Spleen (tissue), 7 donors: ENCODE measurements around the gene GTF2I.
"Not testable (repeated sequence)": the region's sequence is repeated elsewhere in the genome, so short reads cannot be mapped to it uniquely, and the experiment has no call there.

Source experiments
- POLR2A ChIP-seq, 3 donors: fragments of 450-650 bp; IDR thresholded peaks; one replicate each; pipeline ENCODE4 v1.5.1; 2017; ENCODE audit warnings: antibody characterized with exemption in 3 of 3, mild to moderate bottlenecking in 1 of 3
- TF ChIP-seq, protein P1 (sequence below), 11 experiments: fragments of 200-600 bp in 7 of 11; fragments of 450-650 bp in 4 of 11; sonication (generic) in 4 of 11; IDR thresholded peaks in 8 of 11; conservative IDR thresholded peaks in 3 of 11; 1 replicate in 7 of 11; 2 replicates in 4 of 11; pipeline versions ENCODE4 v1.4.0 to v1.8.0; 2016 to 2021; ENCODE audit warnings: antibody characterized with exemption in 11 of 11, inconsistent platforms in 4 of 11, mild to moderate bottlenecking in 1 of 11
- donor health status: DM: no; HTN: no; CAD: no; lungs with moderate emphysema.
- donor health status: DM: no; HTN: no; CAD: no.
- donor health status: DM: no; HTN: no; CAD: no.

DNA sequence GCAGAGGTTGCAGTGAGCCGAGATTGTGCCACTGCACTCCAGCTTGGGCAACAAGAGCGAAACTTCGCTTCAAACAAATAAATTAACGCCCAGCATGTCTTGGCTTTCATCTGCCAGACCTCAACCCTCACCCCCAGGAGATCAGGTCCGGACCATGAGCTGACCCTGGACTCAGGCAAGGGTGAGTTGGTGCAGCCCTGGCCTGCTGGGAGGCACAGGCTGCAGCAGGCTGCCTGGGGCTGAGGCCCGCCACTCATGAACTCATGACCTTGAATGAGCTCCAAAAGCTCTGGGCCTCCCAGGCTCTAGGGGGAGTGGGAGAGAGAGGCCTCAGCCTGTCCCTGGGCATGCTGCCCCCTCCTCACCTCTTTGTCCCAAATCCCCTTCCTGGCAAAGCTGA, 114.6 kb downstream of the GTF2I start:
- TF ChIP-seq, protein P1, sequence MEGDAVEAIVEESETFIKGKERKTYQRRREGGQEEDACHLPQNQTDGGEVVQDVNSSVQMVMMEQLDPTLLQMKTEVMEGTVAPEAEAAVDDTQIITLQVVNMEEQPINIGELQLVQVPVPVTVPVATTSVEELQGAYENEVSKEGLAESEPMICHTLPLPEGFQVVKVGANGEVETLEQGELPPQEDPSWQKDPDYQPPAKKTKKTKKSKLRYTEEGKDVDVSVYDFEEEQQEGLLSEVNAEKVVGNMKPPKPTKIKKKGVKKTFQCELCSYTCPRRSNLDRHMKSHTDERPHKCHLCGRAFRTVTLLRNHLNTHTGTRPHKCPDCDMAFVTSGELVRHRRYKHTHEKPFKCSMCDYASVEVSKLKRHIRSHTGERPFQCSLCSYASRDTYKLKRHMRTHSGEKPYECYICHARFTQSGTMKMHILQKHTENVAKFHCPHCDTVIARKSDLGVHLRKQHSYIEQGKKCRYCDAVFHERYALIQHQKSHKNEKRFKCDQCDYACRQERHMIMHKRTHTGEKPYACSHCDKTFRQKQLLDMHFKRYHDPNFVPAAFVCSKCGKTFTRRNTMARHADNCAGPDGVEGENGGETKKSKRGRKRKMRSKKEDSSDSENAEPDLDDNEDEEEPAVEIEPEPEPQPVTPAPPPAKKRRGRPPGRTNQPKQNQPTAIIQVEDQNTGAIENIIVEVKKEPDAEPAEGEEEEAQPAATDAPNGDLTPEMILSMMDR (IDR thresholded peaks at IDR 0.05 in 8 of 11, conservative IDR thresholded peaks at IDR 0.05 in 3 of 11): not testable (repeated sequence)
- TF ChIP-seq POLR2A (IDR thresholded peaks at IDR 0.05): not testable (repeated sequence)
